Measurements from ENCODE around the gene POLD4. TPM values are rescaled to one million over a fixed set of nuclear protein-coding genes. Genes with fewer than 3 reads are reported as not detected.

Gene POLD4
- total RNA-seq, 1 donor from 2014 or later = 80.0 TPM

DNA sequence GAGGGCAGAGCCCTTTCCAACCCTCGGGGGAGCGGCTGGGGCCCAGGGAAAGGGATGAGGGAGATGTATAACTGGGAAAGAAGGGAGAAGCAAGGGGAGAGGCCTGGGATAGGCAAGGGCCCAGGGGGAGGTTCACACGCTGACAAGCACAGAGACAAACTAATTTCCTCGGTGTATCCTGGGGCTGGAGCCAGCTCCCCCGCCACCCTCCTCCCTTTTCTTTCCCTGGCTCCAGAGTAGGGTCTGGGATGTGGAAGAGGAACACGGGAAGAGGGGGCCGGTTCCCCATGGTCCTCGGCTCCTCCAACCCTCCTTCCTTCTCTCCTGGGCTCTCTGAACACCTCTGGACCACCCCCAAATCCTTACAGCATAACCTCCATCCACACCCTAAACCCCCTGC lies 13.2 kb upstream of the POLD4 start:
- H3K4me1 ChIP-seq = peaks cover 73% of the 10 kb centered on the region
- no peak for DNase-seq (ENCODE audit: extremely low spot score in 2 of 2)
- H3K27ac ChIP-seq = peak overlapping the region; percentile 82
- intact Hi-C loops (cut with DNase I) = no loop called here
- no peaks in the 10 kb centered on the region for H3K36me3 ChIP-seq
- H3K9me3 ChIP-seq = no peaks in the 10 kb centered on the region
- TF ChIP-seq, protein P1, sequence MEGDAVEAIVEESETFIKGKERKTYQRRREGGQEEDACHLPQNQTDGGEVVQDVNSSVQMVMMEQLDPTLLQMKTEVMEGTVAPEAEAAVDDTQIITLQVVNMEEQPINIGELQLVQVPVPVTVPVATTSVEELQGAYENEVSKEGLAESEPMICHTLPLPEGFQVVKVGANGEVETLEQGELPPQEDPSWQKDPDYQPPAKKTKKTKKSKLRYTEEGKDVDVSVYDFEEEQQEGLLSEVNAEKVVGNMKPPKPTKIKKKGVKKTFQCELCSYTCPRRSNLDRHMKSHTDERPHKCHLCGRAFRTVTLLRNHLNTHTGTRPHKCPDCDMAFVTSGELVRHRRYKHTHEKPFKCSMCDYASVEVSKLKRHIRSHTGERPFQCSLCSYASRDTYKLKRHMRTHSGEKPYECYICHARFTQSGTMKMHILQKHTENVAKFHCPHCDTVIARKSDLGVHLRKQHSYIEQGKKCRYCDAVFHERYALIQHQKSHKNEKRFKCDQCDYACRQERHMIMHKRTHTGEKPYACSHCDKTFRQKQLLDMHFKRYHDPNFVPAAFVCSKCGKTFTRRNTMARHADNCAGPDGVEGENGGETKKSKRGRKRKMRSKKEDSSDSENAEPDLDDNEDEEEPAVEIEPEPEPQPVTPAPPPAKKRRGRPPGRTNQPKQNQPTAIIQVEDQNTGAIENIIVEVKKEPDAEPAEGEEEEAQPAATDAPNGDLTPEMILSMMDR (IDR thresholded peaks at IDR 0.05) = no peak
- TF ChIP-seq POLR2A (IDR thresholded peaks at IDR 0.05) = no peak
- peak overlapping the region; percentile 5 to 20 for H3K4me3 ChIP-seq
- no peaks in the 10 kb centered on the region for H3K27me3 ChIP-seq

DNA sequence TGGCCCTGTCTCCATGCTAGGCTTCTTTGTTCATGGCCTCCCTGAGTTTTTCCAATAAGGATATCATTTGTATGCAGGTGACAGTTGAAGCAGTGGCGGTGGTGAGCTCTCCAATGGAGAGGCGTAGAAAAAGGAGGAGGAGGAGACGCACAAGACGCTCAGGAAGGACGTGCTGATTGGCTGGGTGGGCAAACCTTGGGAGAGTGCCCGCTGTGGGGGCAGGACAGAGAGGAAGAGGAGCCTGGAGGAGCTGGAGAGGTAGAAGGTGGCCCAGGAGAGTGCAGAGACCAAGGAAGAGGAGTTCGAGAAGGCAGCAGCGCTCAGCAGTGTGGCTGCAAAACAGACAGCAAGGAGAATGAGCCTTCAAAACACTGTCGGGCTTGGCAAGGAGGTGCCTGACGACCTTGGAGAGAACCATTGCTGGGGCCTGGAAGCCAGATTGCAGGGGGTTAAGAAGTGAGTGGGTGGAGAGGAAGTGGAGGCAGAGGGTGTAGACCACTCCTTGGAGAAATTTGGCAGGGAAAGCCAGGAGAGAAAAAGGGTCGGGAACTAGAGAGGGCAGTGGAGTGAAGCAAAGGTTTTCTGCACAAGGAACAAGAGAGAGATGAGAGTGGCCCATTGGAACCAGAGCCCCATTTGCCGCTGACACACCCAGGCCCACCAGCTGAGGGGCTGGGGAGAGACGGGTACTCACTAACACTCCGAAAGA lies 12.5 kb upstream of the POLD4 start:
- no peak for DNase-seq (ENCODE audit: extremely low spot score in 2 of 2)
- no peaks in the 10 kb centered on the region for H3K9me3 ChIP-seq
- intact Hi-C loops (cut with DNase I) = no loop called here
- no peaks in the 10 kb centered on the region for H3K27me3 ChIP-seq
- peak overlapping the region in 1 of 2 donors; percentile 20 for H3K4me3 ChIP-seq
- H3K36me3 ChIP-seq = no peaks in the 10 kb centered on the region
- H3K4me1 ChIP-seq = peaks cover 66% of the 10 kb centered on the region
- TF ChIP-seq, protein P1 (IDR thresholded peaks at IDR 0.05) = no peak
- TF ChIP-seq POLR2A (IDR thresholded peaks at IDR 0.05) (no peak), POLR2AphosphoS5 (IDR thresholded peaks at IDR 0.05; ENCODE audit: insufficient read depth in 1 of 2, low read depth in 1 of 2) (no peak)
- peak overlapping the region; percentile 82 for H3K27ac ChIP-seq

DNA sequence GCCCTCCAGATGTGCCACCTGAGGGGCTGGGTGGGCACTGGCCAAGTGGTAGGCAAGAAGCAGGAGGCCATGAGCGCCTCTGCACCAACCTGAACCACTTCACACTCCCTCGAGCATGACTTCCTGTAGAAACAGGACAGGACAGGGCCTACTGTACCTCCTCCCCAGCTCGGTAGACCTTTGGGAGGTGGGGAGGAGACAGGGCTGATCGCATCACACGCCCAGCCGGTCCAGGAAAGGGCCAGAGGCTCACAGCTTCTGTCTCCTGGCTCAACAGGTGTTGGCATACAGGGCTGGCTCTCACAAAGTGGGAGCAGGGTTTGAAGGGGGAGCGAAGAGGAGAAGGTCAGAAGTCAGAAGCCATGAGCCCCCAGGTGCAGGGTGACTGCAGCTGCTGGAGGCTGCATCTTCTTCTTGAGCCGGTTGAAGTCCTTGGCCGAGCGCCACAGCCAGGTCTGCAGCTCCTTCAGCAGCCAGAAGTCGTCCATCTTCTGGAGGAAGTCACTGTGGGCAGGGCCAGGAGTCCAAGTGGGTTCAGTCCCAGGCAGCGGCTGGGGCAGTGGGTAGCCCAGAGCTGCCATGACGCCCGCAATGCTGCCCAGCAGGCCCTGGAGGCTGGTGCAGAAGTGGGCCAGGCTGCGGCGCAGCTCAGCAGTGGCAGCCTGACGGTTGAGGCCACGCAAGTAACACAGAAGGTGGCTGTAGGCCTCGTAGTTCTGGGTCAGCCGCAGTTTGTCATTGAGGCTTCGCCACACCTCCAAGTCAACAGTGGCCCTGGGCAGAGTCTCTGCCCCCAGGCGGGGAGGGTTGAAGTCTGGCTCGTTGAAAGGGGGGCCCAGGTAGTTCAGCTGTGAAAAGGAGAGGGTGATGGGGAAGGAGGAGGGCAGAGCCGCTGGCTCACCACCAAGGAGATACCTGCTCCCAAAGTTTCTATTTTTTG lies 11.7 kb upstream of the POLD4 start:
- no peak for DNase-seq (ENCODE audit: extremely low spot score in 2 of 2)
- Histone ChIP-seq H3K27me3 (no peaks in the 10 kb centered on the region), H3K4me1 (peaks cover 58% of the 10 kb centered on the region), H3K36me3 (no peaks in the 10 kb centered on the region), H3K9me3 (no peaks in the 10 kb centered on the region), H3K27ac (peak overlapping the region; percentile 82), H3K4me3 (no peak overlapping the region)
- TF ChIP-seq POLR2A (IDR thresholded peaks at IDR 0.05) = no peak
- TF ChIP-seq, protein P1 (IDR thresholded peaks at IDR 0.05) = no peak
- intact Hi-C loops (cut with DNase I) = no loop called here

DNA sequence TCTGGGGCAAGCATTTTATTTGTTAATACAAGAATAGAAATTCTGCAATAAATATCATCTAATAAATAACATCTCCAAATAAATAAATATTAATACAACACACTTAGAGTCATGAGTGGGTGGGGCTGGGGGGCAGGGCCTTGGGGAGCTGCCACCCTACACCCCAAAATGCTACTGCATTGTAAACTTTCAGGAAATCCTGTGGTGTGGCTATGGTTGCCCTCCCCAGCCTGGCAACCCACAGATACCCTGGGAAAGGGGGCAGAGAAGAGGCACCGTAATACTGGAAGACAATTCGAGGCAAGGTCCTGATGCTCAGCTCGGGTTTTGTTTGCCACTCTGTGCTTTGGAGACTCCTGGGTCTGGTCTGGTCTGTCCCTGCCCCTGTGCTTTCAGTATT lies 10.8 kb upstream of the POLD4 start:
- Histone ChIP-seq H3K27me3 (no peaks in the 10 kb centered on the region), H3K4me1 (peaks cover 49% of the 10 kb centered on the region), H3K4me3 (no peak overlapping the region), H3K9me3 (no peaks in the 10 kb centered on the region), H3K27ac (no peak overlapping the region), H3K36me3 (no peaks in the 10 kb centered on the region)
- intact Hi-C loops (cut with DNase I) = no loop called here
- TF ChIP-seq, protein P1 (IDR thresholded peaks at IDR 0.05) = no peak
- TF ChIP-seq POLR2A (IDR thresholded peaks at IDR 0.05) (no peak), POLR2AphosphoS5 (IDR thresholded peaks at IDR 0.05; ENCODE audit: insufficient read depth in 1 of 2, low read depth in 1 of 2) (no peak)
- no peak for DNase-seq (ENCODE audit: extremely low spot score in 2 of 2)
